Parathyroid adenoma (tissue), 2 donors: ENCODE measurements around the gene FHIP2A.
"Not testable (repeated sequence)": the region's sequence is repeated elsewhere in the genome, so short reads cannot be mapped to it uniquely, and the experiment has no call there.

Experiments used
- H2AFZ ChIP-seq: fragments of 300-600 bp; sonication (generic); one replicate; pipeline ENCODE4 v1.7.0; 2017; ENCODE audit warnings: antibody characterized with exemption, mild to moderate bottlenecking
- H3K27ac ChIP-seq: fragments of 300-600 bp; sonication (generic); one replicate; pipeline ENCODE4 v1.7.0; 2017
- H3K27me3 ChIP-seq: fragments of 300-600 bp; sonication (generic); one replicate; pipeline ENCODE4 v1.7.0; 2017; ENCODE audit warnings: low read length; ENCODE audit not compliant: control insufficient read depth, insufficient read depth
- H3K36me3 ChIP-seq: fragments of 300-600 bp; sonication (generic); one replicate; pipeline ENCODE4 v1.7.0; 2017; ENCODE audit warnings: low read length; ENCODE audit not compliant: control insufficient read depth, insufficient read depth
- H3K4me1 ChIP-seq: fragments of 300-600 bp; sonication (generic); one replicate; pipeline ENCODE4 v1.7.0; 2017; ENCODE audit warnings: control low read depth
- H3K4me2 ChIP-seq: fragments of 300-600 bp; sonication (generic); one replicate; pipeline ENCODE4 v1.7.0; 2017; ENCODE audit warnings: low read length
- H3K4me3 ChIP-seq: fragments of 300-600 bp; sonication (generic); one replicate; pipeline ENCODE4 v1.7.0; 2017; ENCODE audit warnings: low read depth, low read length
- H3K79me2 ChIP-seq: fragments of 300-600 bp; sonication (generic); one replicate; pipeline ENCODE4 v1.7.0; 2017; ENCODE audit warnings: control low read depth
- H3K9ac ChIP-seq: fragments of 300-600 bp; sonication (generic); one replicate; pipeline ENCODE4 v1.7.0; 2017; ENCODE audit warnings: mild to moderate bottlenecking
- H3K9me3 ChIP-seq: fragments of 300-600 bp; sonication (generic); one replicate; pipeline ENCODE4 v1.7.0; 2017; ENCODE audit warnings: low read length; ENCODE audit not compliant: control insufficient read depth
- CTCF ChIP-seq: fragments of 300-600 bp; sonication (generic); IDR thresholded peaks from one replicate; pipeline ENCODE4 v1.7.0; 2017; ENCODE audit warnings: antibody characterized with exemption, mild to moderate bottlenecking
- donor health status: primary hyperparathyroidism.

FHIP2A gene

GRCh38 chr10:114779803-114780576 is 41.6 kb upstream of the FHIP2A start:
- H3K9me3 ChIP-seq, result no peaks in the 10 kb centered on the region
- TF ChIP-seq CTCF, result no peak
- no peak overlapping the region for H3K4me3 ChIP-seq
- H2AFZ ChIP-seq, result no peak overlapping the region
- H3K4me2 ChIP-seq, result no peak overlapping the region
- H3K27ac ChIP-seq, result no peak overlapping the region
- H3K4me1 ChIP-seq, result no peaks in the 10 kb centered on the region
- no peak overlapping the region for H3K9ac ChIP-seq
- no peaks in the 10 kb centered on the region for H3K79me2 ChIP-seq
- no peaks in the 10 kb centered on the region for H3K27me3 ChIP-seq
- no peaks in the 10 kb centered on the region for H3K36me3 ChIP-seq

DNA sequence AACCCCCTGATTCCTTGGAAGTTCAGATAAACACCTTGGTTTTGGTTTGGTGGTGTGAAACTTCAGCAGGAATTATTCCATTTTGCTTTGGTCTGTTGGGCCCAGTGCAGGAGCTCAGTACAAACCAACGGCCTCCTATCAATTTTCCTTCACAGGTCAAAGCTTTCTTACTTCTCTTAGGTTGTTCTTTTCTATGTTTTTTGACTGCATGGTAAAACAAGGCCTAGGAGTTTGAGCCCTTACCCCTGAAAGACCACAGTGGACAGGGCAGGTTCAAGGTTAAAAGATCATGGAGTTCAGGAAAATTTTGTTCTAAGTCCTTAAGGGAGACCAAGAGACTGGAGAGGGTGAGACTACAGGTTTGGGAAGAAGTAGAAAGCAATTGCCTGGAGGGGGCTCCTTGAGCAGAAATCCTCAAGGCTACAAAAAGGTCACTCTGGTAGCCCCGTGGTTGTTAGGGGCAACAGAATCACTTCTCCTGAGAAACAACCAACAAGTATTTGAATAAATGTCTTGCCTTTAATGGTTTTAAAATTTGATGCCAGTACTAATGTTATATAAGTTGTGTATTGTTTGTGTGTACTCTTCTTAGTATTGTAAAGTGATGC is 40.9 kb upstream of the FHIP2A start:
- no peak overlapping the region for H3K27ac ChIP-seq
- H3K4me3 ChIP-seq, result no peak overlapping the region
- no peaks in the 10 kb centered on the region for H3K27me3 ChIP-seq
- H3K4me2 ChIP-seq, result no peak overlapping the region
- H2AFZ ChIP-seq, result no peak overlapping the region
- H3K79me2 ChIP-seq, result no peaks in the 10 kb centered on the region
- no peaks in the 10 kb centered on the region for H3K36me3 ChIP-seq
- no peaks in the 10 kb centered on the region for H3K9me3 ChIP-seq
- H3K4me1 ChIP-seq, result no peaks in the 10 kb centered on the region
- no peak overlapping the region for H3K9ac ChIP-seq
- no peak for TF ChIP-seq CTCF

GRCh38 chr10:114782666-114783065 is 38.9 kb upstream of the FHIP2A start:
- Histone ChIP-seq H3K4me3 (no peak overlapping the region), H3K27ac (no peak overlapping the region), H3K36me3 (no peaks in the 10 kb centered on the region), H3K79me2 (no peaks in the 10 kb centered on the region), H3K4me2 (no peak overlapping the region), H3K9ac (no peak overlapping the region), H3K27me3 (no peaks in the 10 kb centered on the region), H3K9me3 (no peaks in the 10 kb centered on the region), H3K4me1 (no peaks in the 10 kb centered on the region), H2AFZ (no peak overlapping the region)
- no peak for TF ChIP-seq CTCF

- Histone ChIP-seq H3K9ac (no peak overlapping the region), H3K4me1 (no peaks in the 10 kb centered on the region), H2AFZ (no peak overlapping the region), H3K79me2 (no peaks in the 10 kb centered on the region), H3K36me3 (no peaks in the 10 kb centered on the region), H3K4me2 (no peak overlapping the region), H3K27ac (no peak overlapping the region), H3K9me3 (no peaks in the 10 kb centered on the region), H3K4me3 (no peak overlapping the region), H3K27me3 (no peaks in the 10 kb centered on the region)
- TF ChIP-seq CTCF, result no peak
Observed at GRCh38 chr10:114783686-114784085, 37.9 kb upstream of the FHIP2A start.

DNA sequence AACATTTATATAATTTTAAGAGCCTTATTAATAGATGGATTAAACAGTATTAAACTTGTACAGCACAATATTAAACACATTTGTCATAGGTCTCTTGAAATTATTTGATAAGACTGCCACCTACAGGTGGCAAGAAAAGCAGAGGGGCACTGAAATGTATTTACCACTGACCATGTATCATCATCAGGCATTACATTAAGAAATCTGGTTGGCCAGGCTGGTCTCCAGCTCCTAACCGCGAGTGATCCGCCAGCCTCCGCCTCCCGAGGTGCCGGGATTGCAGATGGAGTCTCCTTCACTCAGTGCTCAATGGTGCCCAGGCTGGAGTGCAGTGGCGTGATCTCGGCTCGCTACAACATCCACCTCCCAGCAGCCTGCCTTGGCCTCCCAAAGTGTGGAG is 35.1 kb upstream of the FHIP2A start:
- not testable (repeated sequence) for H3K4me3 ChIP-seq, H3K27me3 ChIP-seq, H3K9me3 ChIP-seq, H3K36me3 ChIP-seq, H3K4me1 ChIP-seq, H3K4me2 ChIP-seq, H3K9ac ChIP-seq, H3K79me2 ChIP-seq, H3K27ac ChIP-seq, H2AFZ ChIP-seq
- peak; percentile 72 for TF ChIP-seq CTCF

DNA sequence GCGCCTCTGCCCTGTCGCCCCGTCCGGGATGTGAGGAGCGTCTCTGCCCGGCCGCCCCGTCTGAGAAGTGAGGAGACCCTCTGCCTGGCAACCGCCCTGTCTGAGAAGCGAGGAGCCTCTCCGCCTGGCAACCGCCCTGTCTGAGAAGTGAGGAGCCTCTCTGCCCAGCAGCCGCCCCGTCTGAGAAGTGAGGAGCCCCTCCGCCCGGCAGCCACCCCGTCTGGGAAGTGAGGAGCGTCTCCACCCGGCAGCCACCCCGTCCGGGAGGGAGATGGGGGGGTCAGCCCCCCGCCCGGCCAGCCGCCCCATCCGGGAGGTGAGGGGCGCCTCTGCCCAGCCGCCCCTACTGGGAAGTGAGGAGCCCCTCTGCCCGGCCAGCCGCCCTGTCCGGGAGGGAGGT is 34.4 kb upstream of the FHIP2A start:
- H2AFZ ChIP-seq, H3K27ac ChIP-seq, H3K36me3 ChIP-seq, H3K4me2 ChIP-seq, H3K4me3 ChIP-seq, H3K4me1 ChIP-seq, H3K9ac ChIP-seq, H3K27me3 ChIP-seq, H3K9me3 ChIP-seq, H3K79me2 ChIP-seq: not testable (repeated sequence)
